Measurements from ENCODE around the gene ADSS1. TPM values are rescaled to one million over a fixed set of nuclear protein-coding genes. Genes with fewer than 3 reads are reported as not detected.

The ADSS1 gene
- total and polyA plus RNA-seq, 4 donors: 1.8 to 18.8 (median 12.2) TPM

GRCh38 chr14:104739546-104740516 lies 15.8 kb downstream of the ADSS1 start:
- H3K4me3 ChIP-seq (ENCODE audit: low read depth in 1 of 3, low read length in 3 of 3): no peak overlapping the region
- peaks cover 10 to 27% (median 21%) of the 10 kb centered on the region in 4 donors for H3K4me1 ChIP-seq (ENCODE audit: control insufficient read depth in 4 of 4, insufficient read depth in 4 of 4, low read length in 3 of 4)
- H3K36me3 ChIP-seq (ENCODE audit: control insufficient read depth in 4 of 4, insufficient read depth in 3 of 4, low read depth in 1 of 4, low read length in 3 of 4): peaks cover 0 to 35% (median 20%) of the 10 kb centered on the region in 4 donors
- no peaks in the 10 kb centered on the region for H3K27me3 ChIP-seq (ENCODE audit: control insufficient read depth in 4 of 4, insufficient read depth in 4 of 4, low read length in 3 of 4)
- no peak overlapping the region for H3K27ac ChIP-seq (ENCODE audit: low read depth in 1 of 2, low read length in 2 of 2)
- WGBS: 89% methylated on average over 29 of the region's 29 CpGs
- no peaks in the 10 kb centered on the region for H3K9me3 ChIP-seq (ENCODE audit: control insufficient read depth in 4 of 4, low read length in 3 of 4)
- no peak for DNase-seq (ENCODE audit: low spot score)
- H3K9ac ChIP-seq (ENCODE audit: low read depth in 1 of 2, low read length in 2 of 2): no peak overlapping the region
- TF ChIP-seq HNF4A (conservative IDR thresholded peaks at IDR 0.05) (no peak), FOXA2 (IDR thresholded peaks at IDR 0.05) (no peak), SP1 (IDR thresholded peaks at IDR 0.05) (no peak), RXRA (IDR thresholded peaks at IDR 0.05) (no peak), JUND (IDR thresholded peaks at IDR 0.05) (no peak), MAX (IDR thresholded peaks at IDR 0.05) (no peak), ATF3 (IDR thresholded peaks at IDR 0.05) (no peak), EGR1 (IDR thresholded peaks at IDR 0.05; ENCODE audit: low read depth in 2 of 2) (no peak), CTCF (IDR thresholded peaks at IDR 0.05; ENCODE audit: low read depth, low read length, missing input control) (no peak), RAD21 (IDR thresholded peaks at IDR 0.05) (no peak), NR2F2 (IDR thresholded peaks at IDR 0.05) (no peak), YY1 (IDR thresholded peaks at IDR 0.05) (no peak), TAF1 (conservative IDR thresholded peaks at IDR 0.05) (no peak)

- no peaks in the 10 kb centered on the region for H3K9me3 ChIP-seq (ENCODE audit: control insufficient read depth in 4 of 4, low read length in 3 of 4)
- no peak overlapping the region for H3K9ac ChIP-seq (ENCODE audit: low read depth in 1 of 2, low read length in 2 of 2)
- H3K4me3 ChIP-seq (ENCODE audit: low read depth in 1 of 3, low read length in 3 of 3): no peak overlapping the region
- no peaks in the 10 kb centered on the region for H3K27me3 ChIP-seq (ENCODE audit: control insufficient read depth in 4 of 4, insufficient read depth in 4 of 4, low read length in 3 of 4)
- H3K4me1 ChIP-seq (ENCODE audit: control insufficient read depth in 4 of 4, insufficient read depth in 4 of 4, low read length in 3 of 4): peaks cover 10 to 24% (median 15%) of the 10 kb centered on the region in 4 donors
- no peak overlapping the region for H3K27ac ChIP-seq (ENCODE audit: low read depth in 1 of 2, low read length in 2 of 2)
- 92% methylated on average over 29 of the region's 29 CpGs for WGBS
- no peak for DNase-seq (ENCODE audit: low spot score)
- H3K36me3 ChIP-seq (ENCODE audit: control insufficient read depth in 4 of 4, insufficient read depth in 3 of 4, low read depth in 1 of 4, low read length in 3 of 4): peaks cover 0 to 42% (median 20%) of the 10 kb centered on the region in 4 donors
- TF ChIP-seq SP1 (IDR thresholded peaks at IDR 0.05) (no peak), ATF3 (IDR thresholded peaks at IDR 0.05) (no peak), HNF4A (conservative IDR thresholded peaks at IDR 0.05) (no peak), ZBTB33 (IDR thresholded peaks at IDR 0.05) (no peak), FOXA1 (IDR thresholded peaks at IDR 0.05) (no peak), HNF4G (IDR thresholded peaks at IDR 0.05) (no peak), GABPA (IDR thresholded peaks at IDR 0.05 in 1 of 2, conservative IDR thresholded peaks at IDR 0.05 in 1 of 2) (no peak), MAX (IDR thresholded peaks at IDR 0.05) (no peak), REST (IDR thresholded peaks at IDR 0.05) (no peak), YY1 (IDR thresholded peaks at IDR 0.05) (no peak), EGR1 (IDR thresholded peaks at IDR 0.05; ENCODE audit: low read depth in 2 of 2) (no peak), NR2F2 (IDR thresholded peaks at IDR 0.05) (no peak), FOXA2 (IDR thresholded peaks at IDR 0.05) (no peak), JUND (IDR thresholded peaks at IDR 0.05) (no peak), RXRA (IDR thresholded peaks at IDR 0.05) (no peak)
Observed at GRCh38 chr14:104741108-104741802, 17.2 kb downstream of the ADSS1 start.
